ENCODE measurements around the gene MED9.

DNA sequence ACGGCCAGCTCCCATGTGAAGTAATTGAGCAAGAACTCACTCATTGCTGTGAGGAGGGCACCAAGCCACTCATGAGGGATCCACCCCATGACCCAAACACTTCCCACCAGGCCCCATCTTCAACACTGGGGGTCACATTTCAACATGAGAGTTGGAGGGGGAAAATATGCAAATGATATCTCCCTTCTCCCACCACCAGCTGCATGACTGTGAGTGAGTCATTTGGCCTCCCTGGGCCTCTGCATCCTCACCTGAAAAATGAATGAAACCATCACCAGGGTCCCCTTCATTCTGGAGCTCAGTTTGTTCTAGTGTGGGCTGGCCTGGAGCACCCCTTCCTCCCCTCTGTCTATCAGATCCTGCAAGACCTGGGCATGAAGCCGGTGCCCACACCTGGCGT is 6.8 kb upstream of the MED9 start:
- TF ChIP-seq POLR2A (IDR thresholded peaks at IDR 0.05) = no peak
- TF ChIP-seq, protein P1, sequence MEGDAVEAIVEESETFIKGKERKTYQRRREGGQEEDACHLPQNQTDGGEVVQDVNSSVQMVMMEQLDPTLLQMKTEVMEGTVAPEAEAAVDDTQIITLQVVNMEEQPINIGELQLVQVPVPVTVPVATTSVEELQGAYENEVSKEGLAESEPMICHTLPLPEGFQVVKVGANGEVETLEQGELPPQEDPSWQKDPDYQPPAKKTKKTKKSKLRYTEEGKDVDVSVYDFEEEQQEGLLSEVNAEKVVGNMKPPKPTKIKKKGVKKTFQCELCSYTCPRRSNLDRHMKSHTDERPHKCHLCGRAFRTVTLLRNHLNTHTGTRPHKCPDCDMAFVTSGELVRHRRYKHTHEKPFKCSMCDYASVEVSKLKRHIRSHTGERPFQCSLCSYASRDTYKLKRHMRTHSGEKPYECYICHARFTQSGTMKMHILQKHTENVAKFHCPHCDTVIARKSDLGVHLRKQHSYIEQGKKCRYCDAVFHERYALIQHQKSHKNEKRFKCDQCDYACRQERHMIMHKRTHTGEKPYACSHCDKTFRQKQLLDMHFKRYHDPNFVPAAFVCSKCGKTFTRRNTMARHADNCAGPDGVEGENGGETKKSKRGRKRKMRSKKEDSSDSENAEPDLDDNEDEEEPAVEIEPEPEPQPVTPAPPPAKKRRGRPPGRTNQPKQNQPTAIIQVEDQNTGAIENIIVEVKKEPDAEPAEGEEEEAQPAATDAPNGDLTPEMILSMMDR (IDR thresholded peaks at IDR 0.05) = no peak
- TF ChIP-seq POLR2AphosphoS5 (IDR thresholded peaks at IDR 0.05) = no peak
- no peak for TF ChIP-seq EP300 (IDR thresholded peaks at IDR 0.05)
